Kidney (tissue), 14 donors: ENCODE results near the gene SBK3. TPM values are rescaled to one million over a fixed set of nuclear protein-coding genes. Genes with fewer than 3 reads are reported as not detected.
A peak's percentile ranks its signal among the peaks of the same experiment; 100 is the strongest.

ENCODE experiments used
- DNase-seq, 5 donors: peaks; one replicate each; pipeline ENCODE4 v3.0.0-alpha.2; 2013 to 2020
- FAIRE-seq: peaks from 2 replicates; lab custom pipeline; 2012; peaks lifted over from hg19 to GRCh38; lab: Jason Lieb, UNC
- H3K27ac ChIP-seq, 2 donors: one replicate each; pipeline ENCODE4 v1.7.0; 2013; ENCODE audit warnings: low read depth in 2 of 2, low read length in 2 of 2, inconsistent platforms in 1 of 2
- H3K27me3 ChIP-seq: one replicate; pipeline ENCODE4 v1.7.1; 2013; ENCODE audit warnings: low read length, inconsistent platforms; ENCODE audit not compliant: control insufficient read depth, insufficient read depth
- H3K36me3 ChIP-seq, 3 donors: one replicate each; pipeline versions ENCODE4 v1.7.0 to v1.7.1; 2013; ENCODE audit warnings: low read length in 3 of 3, control low read depth in 1 of 3, inconsistent platforms in 1 of 3; ENCODE audit not compliant: insufficient read depth in 3 of 3, control insufficient read depth in 2 of 3
- H3K4me1 ChIP-seq, 3 donors: one replicate each; pipeline versions ENCODE4 v1.7.0 to v1.7.1; 2013; ENCODE audit warnings: low read length in 3 of 3, inconsistent platforms in 1 of 3, low read depth in 1 of 3; ENCODE audit not compliant: control insufficient read depth in 2 of 3, insufficient read depth in 2 of 3
- H3K4me3 ChIP-seq, 3 donors: one replicate each; pipeline versions ENCODE4 v1.7.0 to v1.8.1; 2013; ENCODE audit warnings: low read length in 3 of 3, control low read depth in 1 of 3, inconsistent platforms in 1 of 3
- H3K9ac ChIP-seq, 3 donors: one replicate each; pipeline versions ENCODE4 v1.7.0 to v1.7.1; 2013; ENCODE audit warnings: low read length in 3 of 3, control low read depth in 1 of 3, inconsistent platforms in 1 of 3
- H3K9me3 ChIP-seq, 3 donors: one replicate each; pipeline versions ENCODE4 v1.7.0 to v1.7.1; 2013; ENCODE audit warnings: low read length in 3 of 3, control low read depth in 1 of 3, inconsistent platforms in 1 of 3; ENCODE audit not compliant: control insufficient read depth in 2 of 3, insufficient read depth in 1 of 3
- intact Hi-C: fragments of 100-400 bp; cut with DNase I; formaldehyde crosslinking; loops from one replicate; pipeline ENCODE4 v1.11.1; 2022
- polyA plus RNA-seq: library from polyadenylated mRNA; stranded (reverse); fragments of 350-450 nt; fragmentation: Illumina TruSeq; extraction: RNeasy Lipid Tissue Mini Kit (QIAGEN cat#74804); gene quantifications from one replicate; pipeline ENCODE4 v1.2.3, GENCODE V29; 2014; ENCODE audit warnings: low read depth, low replicate concordance; ENCODE audit not compliant: insufficient read depth
- total RNA-seq: library from RNA; stranded (reverse); fragmentation: NEBNext Ultra II Directional; extraction: Animal tissue kit (Norgen Biotek cat#: 25700); gene quantifications from one replicate; pipeline ENCODE4 v1.2.1, GENCODE V29; 2021
- TF ChIP-seq, protein P1 (sequence below): IDR thresholded peaks from 3 replicates; pipeline ENCODE4 v1.5.1; 2012; ENCODE audit warnings: mild to moderate bottlenecking, moderate library complexity, borderline replicate concordance; ENCODE audit not compliant: insufficient read depth; ENCODE audit errors: extremely low read depth
- donor health status: control.
- donor health status: control.
- donor health status: control.
- donor health status: control.
- donor health status: control.
- donor health status: DM: yes; HTN: yes; CAD: no.
- donor health status: Normal renal cell carcinoma (clear cell type).

SBK3 gene
- total and polyA plus RNA-seq, 2 donors from 2014 or later, result 0.66 TPM; not detected in 1

DNA sequence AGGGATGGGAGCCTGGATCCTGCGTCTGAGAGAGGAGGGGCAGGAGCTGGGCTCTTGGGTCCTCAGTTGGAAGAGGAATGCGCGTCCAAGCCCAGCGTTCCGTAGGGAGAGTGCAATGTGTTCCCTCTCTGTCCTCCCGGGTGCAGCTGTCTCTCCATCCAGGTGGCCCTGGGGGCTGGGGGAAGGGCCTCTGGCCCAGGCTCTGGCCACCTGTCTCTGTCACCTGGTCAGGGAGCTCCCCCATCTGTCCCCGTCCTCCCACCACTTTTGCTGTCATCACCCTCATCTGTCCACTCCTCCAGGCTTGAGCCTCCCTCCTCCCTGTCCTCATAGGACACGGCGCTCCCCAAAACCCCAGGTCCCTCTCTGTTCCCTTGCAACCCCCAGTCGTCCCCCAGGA, 4.7 kb downstream of the SBK3 start:
- intact Hi-C loops, result no loop called here
- no peak overlapping the region for H3K4me3 ChIP-seq
- H3K9ac ChIP-seq, result no peak overlapping the region
- no peaks in the 10 kb centered on the region for H3K4me1 ChIP-seq
- TF ChIP-seq, protein P1, sequence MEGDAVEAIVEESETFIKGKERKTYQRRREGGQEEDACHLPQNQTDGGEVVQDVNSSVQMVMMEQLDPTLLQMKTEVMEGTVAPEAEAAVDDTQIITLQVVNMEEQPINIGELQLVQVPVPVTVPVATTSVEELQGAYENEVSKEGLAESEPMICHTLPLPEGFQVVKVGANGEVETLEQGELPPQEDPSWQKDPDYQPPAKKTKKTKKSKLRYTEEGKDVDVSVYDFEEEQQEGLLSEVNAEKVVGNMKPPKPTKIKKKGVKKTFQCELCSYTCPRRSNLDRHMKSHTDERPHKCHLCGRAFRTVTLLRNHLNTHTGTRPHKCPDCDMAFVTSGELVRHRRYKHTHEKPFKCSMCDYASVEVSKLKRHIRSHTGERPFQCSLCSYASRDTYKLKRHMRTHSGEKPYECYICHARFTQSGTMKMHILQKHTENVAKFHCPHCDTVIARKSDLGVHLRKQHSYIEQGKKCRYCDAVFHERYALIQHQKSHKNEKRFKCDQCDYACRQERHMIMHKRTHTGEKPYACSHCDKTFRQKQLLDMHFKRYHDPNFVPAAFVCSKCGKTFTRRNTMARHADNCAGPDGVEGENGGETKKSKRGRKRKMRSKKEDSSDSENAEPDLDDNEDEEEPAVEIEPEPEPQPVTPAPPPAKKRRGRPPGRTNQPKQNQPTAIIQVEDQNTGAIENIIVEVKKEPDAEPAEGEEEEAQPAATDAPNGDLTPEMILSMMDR, result no peak
- no peaks in the 10 kb centered on the region for H3K9me3 ChIP-seq
- H3K27ac ChIP-seq, result no peak overlapping the region
- H3K36me3 ChIP-seq, result no peaks in the 10 kb centered on the region
- FAIRE-seq (no peak), DNase-seq (no peak)
- no peaks in the 10 kb centered on the region for H3K27me3 ChIP-seq

DNA sequence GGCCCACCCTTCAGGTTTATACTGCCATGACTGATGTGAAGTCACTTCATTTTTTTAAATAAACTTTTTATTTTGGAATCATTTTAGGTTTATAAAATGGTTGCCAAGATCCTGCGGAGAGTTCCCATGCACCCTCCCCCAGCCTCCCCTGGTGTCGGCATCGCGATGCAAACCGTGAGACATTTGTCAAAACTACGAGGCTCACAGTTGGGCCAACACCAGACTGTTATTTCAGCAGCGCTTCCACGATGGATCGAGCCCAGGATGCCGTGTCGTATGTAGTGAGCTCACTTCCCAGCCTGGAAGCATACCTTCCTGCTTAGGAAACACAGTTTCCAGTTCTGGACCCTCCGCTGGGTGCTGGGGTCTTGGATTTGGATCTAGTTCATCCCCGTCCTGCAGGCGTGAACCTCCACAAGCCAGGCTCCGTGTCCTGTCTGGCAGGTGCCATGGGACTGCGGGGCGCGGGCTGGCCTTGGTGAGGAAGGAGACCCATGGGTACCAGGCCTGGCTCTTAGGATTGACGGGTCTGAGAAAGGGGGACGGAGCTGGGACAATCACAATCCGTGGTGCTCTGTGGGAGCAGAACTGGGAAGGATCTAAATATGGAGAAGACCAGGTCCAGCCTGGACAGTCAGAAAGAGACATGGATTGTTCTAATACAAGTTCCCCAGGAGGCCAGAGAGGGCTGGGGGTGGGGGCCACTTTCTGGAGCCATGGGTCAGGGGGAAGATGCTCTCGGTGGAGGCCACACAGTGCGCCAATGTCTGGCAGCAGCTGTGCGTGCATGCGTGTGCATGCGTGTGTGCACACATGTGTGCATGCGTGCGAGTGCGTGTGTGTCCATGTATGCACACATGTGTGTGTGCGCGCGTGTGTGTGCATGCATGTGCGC, 6.0 kb downstream of the SBK3 start:
- H3K9me3 ChIP-seq, result no peaks in the 10 kb centered on the region
- H3K27me3 ChIP-seq, result no peaks in the 10 kb centered on the region
- DNase-seq (no peak), FAIRE-seq (no peak)
- intact Hi-C loops, result no loop called here
- H3K27ac ChIP-seq, result no peak overlapping the region
- no peaks in the 10 kb centered on the region for H3K4me1 ChIP-seq
- TF ChIP-seq, protein P1, result no peak
- no peak overlapping the region for H3K4me3 ChIP-seq
- no peaks in the 10 kb centered on the region for H3K36me3 ChIP-seq
- no peak overlapping the region for H3K9ac ChIP-seq

DNA sequence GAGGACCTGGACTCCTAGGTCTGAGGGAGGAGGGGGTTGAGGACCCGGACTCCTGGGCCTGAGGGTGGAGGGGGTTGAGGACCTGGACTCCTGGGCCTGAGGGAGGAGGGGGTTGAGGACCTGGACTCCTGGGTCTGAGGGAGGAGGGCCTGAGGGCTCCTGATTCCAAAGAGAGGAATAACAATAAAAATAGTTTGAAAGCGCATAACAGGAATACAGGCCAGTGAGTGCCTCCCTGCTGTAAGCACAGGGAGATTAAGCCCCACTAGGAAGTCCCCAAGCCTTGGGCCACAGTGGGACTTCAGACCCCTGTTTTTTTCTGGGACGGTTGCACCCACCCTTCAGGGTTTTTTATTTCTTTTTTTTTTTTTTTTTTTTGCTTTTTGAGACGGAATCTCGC, 7.2 kb downstream of the SBK3 start:
- no peaks in the 10 kb centered on the region for H3K27me3 ChIP-seq
- H3K4me3 ChIP-seq, result no peak overlapping the region
- no peaks in the 10 kb centered on the region for H3K36me3 ChIP-seq
- no peak overlapping the region for H3K27ac ChIP-seq
- no peaks in the 10 kb centered on the region for H3K9me3 ChIP-seq
- H3K4me1 ChIP-seq, result no peaks in the 10 kb centered on the region
- no peak for DNase-seq
- FAIRE-seq, result no peak
- H3K9ac ChIP-seq, result no peak overlapping the region
- TF ChIP-seq, protein P1, result no peak
- intact Hi-C loops, result no loop called here

DNA sequence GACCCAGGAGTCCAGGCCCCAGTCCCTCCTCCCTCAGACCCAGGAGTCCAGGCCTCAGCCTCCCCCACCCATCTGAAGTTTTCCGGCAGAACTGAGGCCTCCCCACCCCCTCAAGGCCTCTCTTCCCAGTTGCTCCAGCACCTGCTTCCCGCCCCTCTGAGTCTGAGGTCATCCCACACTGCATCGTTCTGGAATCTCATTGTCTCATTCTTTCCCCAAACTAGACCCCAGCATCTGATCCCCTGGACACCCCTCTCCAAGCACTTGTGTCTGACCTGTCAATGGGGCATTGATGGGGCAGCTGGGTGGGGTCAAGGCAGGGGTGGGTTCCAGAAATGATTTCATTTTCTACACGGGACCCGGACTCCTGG, 7.6 kb downstream of the SBK3 start:
- FAIRE-seq (no peak), DNase-seq (peak in 1 of 5 donors; percentile 30)
- intact Hi-C loops, result no loop called here
- Histone ChIP-seq H3K27ac (no peak overlapping the region), H3K9me3 (no peaks in the 10 kb centered on the region), H3K4me3 (no peak overlapping the region), H3K4me1 (no peaks in the 10 kb centered on the region), H3K27me3 (no peaks in the 10 kb centered on the region), H3K9ac (no peak overlapping the region), H3K36me3 (no peaks in the 10 kb centered on the region)
- TF ChIP-seq, protein P1, result no peak
